ENCODE results near the gene ZNF747.
A peak's percentile ranks its signal among the peaks of the same experiment; 100 is the strongest.
"Not testable (repeated sequence)": the region's sequence is repeated elsewhere in the genome, so short reads cannot be mapped to it uniquely, and the experiment has no call there.

ZNF747 gene

DNA sequence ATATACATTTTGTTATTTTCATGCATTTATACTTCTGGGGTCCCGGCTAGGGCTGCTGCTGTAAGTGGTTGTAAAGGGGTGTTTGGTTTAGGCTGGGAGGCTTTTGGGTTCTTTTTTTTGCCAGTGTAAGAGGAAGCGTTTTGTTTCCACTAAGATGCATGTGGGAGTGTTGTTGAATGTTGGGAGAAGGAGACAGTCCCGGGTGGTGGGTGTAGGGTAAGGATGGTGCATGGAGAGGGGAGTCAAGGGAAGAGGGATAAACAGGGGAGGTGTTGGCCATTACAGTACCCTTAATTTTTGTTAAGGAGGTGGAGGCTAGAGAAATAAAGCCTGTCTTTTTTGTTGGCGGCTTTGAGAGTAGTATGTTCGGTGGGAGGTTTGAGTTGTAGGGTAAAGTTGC, 8.4 kb upstream of the ZNF747 start:
- ChIA-PET CTCF (interaction anchor here (0.7 kb wide), 1 partner anchor 113 kb away, joined by 4 read pairs; the partner anchor contains the start of gene DCTPP1), POLR2A (ENCODE audit: low non-redundant PET) (no interaction called here)
- H3K27ac ChIP-seq: no peak overlapping the region
- TF ChIP-seq, protein P1, sequence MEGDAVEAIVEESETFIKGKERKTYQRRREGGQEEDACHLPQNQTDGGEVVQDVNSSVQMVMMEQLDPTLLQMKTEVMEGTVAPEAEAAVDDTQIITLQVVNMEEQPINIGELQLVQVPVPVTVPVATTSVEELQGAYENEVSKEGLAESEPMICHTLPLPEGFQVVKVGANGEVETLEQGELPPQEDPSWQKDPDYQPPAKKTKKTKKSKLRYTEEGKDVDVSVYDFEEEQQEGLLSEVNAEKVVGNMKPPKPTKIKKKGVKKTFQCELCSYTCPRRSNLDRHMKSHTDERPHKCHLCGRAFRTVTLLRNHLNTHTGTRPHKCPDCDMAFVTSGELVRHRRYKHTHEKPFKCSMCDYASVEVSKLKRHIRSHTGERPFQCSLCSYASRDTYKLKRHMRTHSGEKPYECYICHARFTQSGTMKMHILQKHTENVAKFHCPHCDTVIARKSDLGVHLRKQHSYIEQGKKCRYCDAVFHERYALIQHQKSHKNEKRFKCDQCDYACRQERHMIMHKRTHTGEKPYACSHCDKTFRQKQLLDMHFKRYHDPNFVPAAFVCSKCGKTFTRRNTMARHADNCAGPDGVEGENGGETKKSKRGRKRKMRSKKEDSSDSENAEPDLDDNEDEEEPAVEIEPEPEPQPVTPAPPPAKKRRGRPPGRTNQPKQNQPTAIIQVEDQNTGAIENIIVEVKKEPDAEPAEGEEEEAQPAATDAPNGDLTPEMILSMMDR (conservative IDR thresholded peaks at IDR 0.05; ENCODE audit: low read depth): no peak
- no peak for DNase-seq (ENCODE audit: low spot score)

DNA sequence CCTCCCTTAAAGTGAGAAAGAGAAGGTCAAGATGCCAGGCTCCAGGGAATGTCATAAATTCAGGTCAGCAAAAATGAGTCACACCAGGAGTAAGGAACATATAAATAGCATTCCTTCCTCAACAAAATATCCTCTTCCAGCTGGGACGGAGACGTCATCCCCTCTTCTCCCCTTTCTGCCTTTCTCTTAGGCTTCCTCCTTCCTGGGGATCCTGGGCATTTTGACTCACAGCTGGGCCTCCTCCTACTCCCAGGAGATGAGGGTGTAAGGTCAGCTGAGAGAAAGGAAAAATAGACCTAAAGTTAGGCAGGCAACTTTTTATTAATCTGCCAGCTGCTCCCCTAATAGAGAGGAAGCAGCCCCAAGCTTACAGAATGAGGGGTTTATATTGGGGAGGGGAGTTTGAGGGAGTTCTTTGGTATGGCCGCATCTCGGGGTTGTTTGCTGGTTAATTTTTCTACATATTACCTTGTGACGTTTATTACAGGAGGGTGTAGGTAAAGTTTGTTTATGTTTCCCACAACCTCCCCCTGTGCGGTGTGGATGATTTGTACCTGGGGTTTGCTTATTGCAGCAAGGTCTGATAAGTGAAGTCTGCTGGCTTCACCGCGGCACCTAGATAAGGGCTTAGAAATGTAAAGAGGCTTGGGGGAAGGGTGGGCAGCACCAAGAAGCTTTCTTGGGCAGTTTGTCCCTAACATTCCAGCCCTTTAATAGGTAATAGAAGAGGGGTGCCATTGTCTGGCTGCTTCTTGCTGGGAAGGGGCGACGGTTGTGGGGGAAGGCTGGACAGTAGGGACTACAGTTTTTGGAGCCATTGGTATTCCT, 7.1 kb upstream of the ZNF747 start:
- DNase-seq (ENCODE audit: low spot score): no peak
- H3K27ac ChIP-seq: no peak overlapping the region
- ChIA-PET CTCF (interaction anchor here (0.6 kb wide), 1 partner anchor 97 kb away, joined by 3 read pairs; no protein-coding TSS in a partner anchor), POLR2A (ENCODE audit: low non-redundant PET) (no interaction called here)
- TF ChIP-seq, protein P1 (conservative IDR thresholded peaks at IDR 0.05; ENCODE audit: low read depth): no peak

DNA sequence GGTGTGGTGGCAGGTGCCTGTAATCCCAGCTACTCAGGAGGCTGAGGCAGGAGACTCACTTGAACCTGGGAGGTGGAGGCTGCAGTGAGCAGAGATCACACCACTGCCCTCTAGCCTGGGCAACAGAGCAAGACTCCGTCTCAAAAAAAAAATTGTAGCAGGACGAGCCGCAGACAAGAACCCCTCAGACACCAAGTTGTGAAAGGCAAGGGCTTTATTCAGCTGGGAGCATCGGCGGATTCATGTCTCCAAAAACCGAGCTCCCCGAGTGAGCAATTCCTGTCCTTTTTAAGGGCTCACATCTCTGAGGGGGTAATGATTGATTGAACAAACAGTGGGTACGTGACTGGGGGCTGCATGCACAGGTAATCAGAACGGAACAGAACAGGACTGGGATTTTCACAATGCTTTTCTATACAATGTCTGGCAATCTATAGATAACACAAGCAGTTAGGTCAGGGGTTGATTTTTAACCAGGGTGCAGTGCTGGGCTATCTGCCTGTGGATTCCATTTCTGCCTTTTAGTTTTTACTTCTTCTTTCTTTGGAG, 6.3 kb upstream of the ZNF747 start:
- H3K27ac ChIP-seq; DNase-seq (ENCODE audit: low spot score); POLR2A ChIA-PET (ENCODE audit: low non-redundant PET); CTCF ChIA-PET: not testable (repeated sequence)

DNA sequence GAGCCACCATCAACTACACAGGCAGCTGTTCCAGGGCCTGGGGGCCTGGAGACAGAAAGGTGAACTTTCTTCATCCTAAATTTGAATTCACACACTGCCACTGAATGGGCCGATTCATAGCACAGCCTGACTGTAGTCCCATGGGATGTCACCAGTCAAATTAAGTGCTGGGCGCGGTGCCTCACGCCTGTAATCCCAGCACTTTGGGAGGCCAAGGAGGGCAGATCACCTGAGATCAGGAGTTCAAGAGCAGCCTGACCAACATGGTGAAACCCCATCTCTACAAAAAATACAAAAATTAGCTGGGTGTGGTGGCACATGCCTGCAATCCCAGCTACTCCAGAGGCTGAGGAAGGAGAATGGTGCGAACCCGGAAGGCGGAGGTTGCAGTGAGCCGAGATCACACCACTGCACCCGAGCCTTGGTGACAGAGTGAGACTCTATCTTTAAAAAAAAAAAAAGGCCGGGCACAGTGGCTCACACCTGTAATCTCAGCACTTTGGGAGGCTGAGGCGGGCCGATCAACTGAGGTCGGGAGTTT, 5.4 kb upstream of the ZNF747 start:
- DNase-seq (ENCODE audit: low spot score); CTCF ChIA-PET: not testable (repeated sequence)
- peak overlapping the region; percentile 34 for H3K27ac ChIP-seq
- POLR2A ChIA-PET (ENCODE audit: low non-redundant PET): interaction anchor here (0.6 kb wide), 1 partner anchor 108 kb away, joined by 7 read pairs; no protein-coding TSS in a partner anchor

DNA sequence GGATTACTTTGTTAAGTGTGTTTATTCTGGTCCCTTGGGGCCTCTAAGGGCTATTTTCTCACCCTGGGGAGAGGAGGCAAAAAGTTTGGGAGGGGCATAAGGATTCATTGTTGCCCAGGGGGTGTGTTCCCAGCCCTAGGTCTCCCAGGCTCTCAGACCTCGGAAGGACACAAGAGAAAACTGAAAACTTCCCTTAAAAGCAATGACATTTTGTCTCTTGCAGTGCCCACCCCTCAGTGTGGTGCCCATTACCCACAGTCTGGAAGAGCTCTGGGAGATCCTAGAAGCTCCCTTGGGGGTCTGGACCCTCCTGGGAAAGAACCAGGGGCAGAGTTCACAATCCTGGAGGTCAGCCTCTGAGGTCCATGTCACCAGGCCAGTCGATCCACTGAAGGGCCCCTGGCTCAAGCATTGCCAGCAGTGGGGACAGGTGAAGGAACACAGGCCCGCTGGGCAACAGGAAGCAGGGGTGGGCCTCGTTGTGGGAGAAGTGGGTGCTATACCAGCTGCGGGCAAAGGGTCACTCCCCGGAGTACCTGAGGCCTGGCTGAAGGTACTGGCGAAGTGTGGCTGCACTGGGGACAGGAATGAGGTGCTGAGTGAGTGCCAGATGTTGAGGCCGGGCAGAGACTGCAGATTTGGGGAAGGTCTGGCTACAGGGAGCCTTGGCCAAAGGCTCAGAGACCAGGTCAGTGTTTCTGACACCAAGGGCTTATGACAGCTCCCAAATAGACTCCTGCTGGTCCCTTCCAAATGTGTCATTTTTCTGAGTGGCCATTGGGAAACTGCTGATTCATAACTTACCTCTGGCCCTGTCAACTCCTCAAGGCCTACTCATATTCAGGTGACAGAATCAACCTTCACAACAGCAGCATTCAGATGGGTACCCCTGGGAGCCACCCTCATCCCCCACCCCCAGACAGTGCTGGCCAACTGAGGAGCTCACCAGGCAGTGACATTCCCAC, 4.6 kb upstream of the ZNF747 start:
- TF ChIP-seq, protein P1 (conservative IDR thresholded peaks at IDR 0.05; ENCODE audit: low read depth): no peak
- no peak for DNase-seq (ENCODE audit: low spot score)
- ChIA-PET POLR2A (ENCODE audit: low non-redundant PET) (interaction anchor here (0.6 kb wide), 1 partner anchor 107 kb away, joined by 7 read pairs; no protein-coding TSS in a partner anchor), CTCF (interaction anchor here (0.5 kb wide), 1 partner anchor 75 kb away, joined by 6 read pairs; no protein-coding TSS in a partner anchor)
- H3K27ac ChIP-seq: peak overlapping the region; percentile 34

- CTCF ChIA-PET: interaction anchor here (0.6 to 2.0 kb wide), 8 partner anchors 9 to 122 kb away, joined by 3 to 30 read pairs (median 4); partner anchors contain the start of genes DCTPP1 and PRR14
Measured at GRCh38 chr16:30536391-30537024, 1.9 kb upstream of the ZNF747 start.

GRCh38 chr16:30535777-30536190, 1.1 kb upstream of the ZNF747 start:
- ChIA-PET POLR2A (ENCODE audit: low non-redundant PET) (interaction anchor here (0.8 to 1.3 kb wide), 4 partner anchors 9 to 90 kb away, joined by 4 to 7 read pairs (median 4); partner anchors contain the start of genes SEPHS2 and ZNF764), CTCF (interaction anchor here (0.5 to 2.0 kb wide), 16 partner anchors 8 to 436 kb away, joined by 3 to 30 read pairs (median 4); partner anchors contain the start of genes DCTPP1, PRR14, ZNF688 and ZNF764)
- peak overlapping the region; percentile 89 for H3K27ac ChIP-seq
- DNase-seq (ENCODE audit: low spot score): peak; percentile 74
- TF ChIP-seq, protein P1 (conservative IDR thresholded peaks at IDR 0.05; ENCODE audit: low read depth): peak; percentile 81

More at GRCh38 chr16:30536391-30537024, 1.9 kb upstream of the ZNF747 start:
- POLR2A ChIA-PET (ENCODE audit: low non-redundant PET): interaction anchor here (1.3 kb wide), 1 partner anchor 21 kb away, joined by 7 read pairs; the partner anchor contains the start of gene ZNF764
- peak overlapping the region; percentile 30; the same call in 1 of the 2 replicates for H3K27ac ChIP-seq
- DNase-seq (ENCODE audit: low spot score): not testable (repeated sequence)

All from RWPE1 (cell line).